ENCODE results near the gene HMGN1.

The HMGN1 gene

GRCh38 chr21:39341249-39341923 lies 7.5 kb downstream of the HMGN1 start:
- H3K27ac ChIP-seq (ENCODE audit: low read depth, low read length) = no peak overlapping the region
- no peak overlapping the region for H3K4me3 ChIP-seq (ENCODE audit: low read length)
- no peaks in the 10 kb centered on the region for H3K4me1 ChIP-seq (ENCODE audit: control insufficient read depth, insufficient read depth, low read length)
- H3K27me3 ChIP-seq (ENCODE audit: control insufficient read depth, insufficient read depth, low read length) = no peaks in the 10 kb centered on the region
- H3K9ac ChIP-seq (ENCODE audit: low read length) = no peak overlapping the region
- H3K36me3 ChIP-seq (ENCODE audit: control insufficient read depth, insufficient read depth, low read length) = peaks cover 6% of the 10 kb centered on the region

DNA sequence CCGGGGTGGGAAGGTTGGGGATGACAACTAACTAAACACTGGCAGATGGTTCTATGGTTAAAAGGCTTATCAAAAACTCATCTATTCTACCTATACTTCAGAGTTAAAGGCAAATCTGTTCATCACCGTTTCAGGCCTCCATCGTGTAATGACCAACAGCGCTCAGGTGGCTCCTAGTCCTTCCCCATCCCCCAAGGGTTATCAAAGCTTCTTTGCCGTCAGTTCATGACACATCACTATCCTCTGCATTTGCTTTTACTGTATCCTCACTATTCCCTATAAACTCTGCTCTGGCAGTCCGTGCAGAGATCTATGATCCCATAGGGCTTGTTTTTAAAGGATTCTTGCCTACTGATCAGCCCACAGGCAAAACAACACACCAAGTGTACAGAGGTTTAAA lies 8.2 kb downstream of the HMGN1 start:
- H3K27ac ChIP-seq (ENCODE audit: low read depth, low read length) = no peak overlapping the region
- H3K9ac ChIP-seq (ENCODE audit: low read length) = no peak overlapping the region
- no peaks in the 10 kb centered on the region for H3K4me1 ChIP-seq (ENCODE audit: control insufficient read depth, insufficient read depth, low read length)
- H3K27me3 ChIP-seq (ENCODE audit: control insufficient read depth, insufficient read depth, low read length) = no peaks in the 10 kb centered on the region
- H3K36me3 ChIP-seq (ENCODE audit: control insufficient read depth, insufficient read depth, low read length) = peaks cover 6% of the 10 kb centered on the region
- H3K4me3 ChIP-seq (ENCODE audit: low read length) = no peak overlapping the region

DNA sequence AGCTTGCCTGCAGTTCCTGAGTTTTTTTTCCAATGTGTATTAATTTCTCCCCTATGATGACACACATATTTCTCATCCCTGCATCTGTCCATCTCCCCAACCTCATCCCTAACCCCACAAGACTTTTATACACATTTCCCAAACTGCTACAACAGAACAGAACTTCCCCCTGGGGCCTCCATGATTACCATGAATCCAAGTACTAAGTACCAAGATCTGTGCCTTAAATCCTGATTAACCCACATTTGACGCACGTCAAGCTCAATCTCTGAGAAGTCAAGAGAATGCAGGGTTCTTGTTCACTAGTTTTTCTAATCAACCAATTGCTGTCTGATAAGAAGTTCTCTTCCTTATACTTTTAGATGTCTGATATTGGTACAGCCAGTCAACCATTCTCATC lies 9.7 kb downstream of the HMGN1 start:
- no peaks in the 10 kb centered on the region for H3K27me3 ChIP-seq (ENCODE audit: control insufficient read depth, insufficient read depth, low read length)
- H3K4me3 ChIP-seq (ENCODE audit: low read length) = no peak overlapping the region
- H3K27ac ChIP-seq (ENCODE audit: low read depth, low read length) = no peak overlapping the region
- H3K9ac ChIP-seq (ENCODE audit: low read length) = no peak overlapping the region
- no peaks in the 10 kb centered on the region for H3K4me1 ChIP-seq (ENCODE audit: control insufficient read depth, insufficient read depth, low read length)
- H3K36me3 ChIP-seq (ENCODE audit: control insufficient read depth, insufficient read depth, low read length) = peaks cover 6% of the 10 kb centered on the region

DNA sequence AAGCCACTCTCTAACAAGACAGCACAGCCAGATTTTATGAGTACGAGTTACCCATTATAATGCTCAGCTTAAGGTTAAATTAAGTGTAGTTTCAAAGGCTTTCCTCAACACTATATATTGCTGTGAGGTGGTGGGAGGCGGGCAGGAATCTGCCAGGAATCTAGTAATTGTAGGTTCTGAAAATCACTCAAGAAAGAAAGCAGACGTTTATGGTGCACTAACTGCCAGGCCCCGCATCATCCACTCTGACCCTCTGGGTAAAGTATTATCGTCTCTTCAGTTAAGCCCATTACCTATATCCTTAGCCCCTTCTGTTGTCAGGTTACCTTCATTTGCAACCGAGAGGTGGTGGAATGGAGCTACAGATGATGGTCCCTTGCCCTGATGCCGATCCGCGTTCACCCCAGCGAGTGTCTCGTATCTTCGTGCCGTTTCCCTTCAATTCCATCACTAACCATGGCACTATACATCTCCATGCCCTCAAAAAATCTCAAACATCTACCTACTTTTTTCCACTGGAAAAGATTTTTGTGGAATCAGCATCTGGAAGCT lies 12.4 kb downstream of the HMGN1 start:
- Histone ChIP-seq H3K4me1 (ENCODE audit: control insufficient read depth, insufficient read depth, low read length) (no peaks in the 10 kb centered on the region), H3K27ac (ENCODE audit: low read depth, low read length) (no peak overlapping the region), H3K9ac (ENCODE audit: low read length) (no peak overlapping the region), H3K27me3 (ENCODE audit: control insufficient read depth, insufficient read depth, low read length) (no peaks in the 10 kb centered on the region), H3K4me3 (ENCODE audit: low read length) (no peak overlapping the region), H3K36me3 (ENCODE audit: control insufficient read depth, insufficient read depth, low read length) (peaks cover under 1% of the 10 kb centered on the region)

GRCh38 chr21:39334611-39335010 lies 14.3 kb downstream of the HMGN1 start:
- no peak overlapping the region for H3K27ac ChIP-seq (ENCODE audit: low read depth, low read length)
- H3K36me3 ChIP-seq (ENCODE audit: control insufficient read depth, insufficient read depth, low read length) = no peaks in the 10 kb centered on the region
- H3K9ac ChIP-seq (ENCODE audit: low read length) = no peak overlapping the region
- H3K4me3 ChIP-seq (ENCODE audit: low read length) = no peak overlapping the region
- H3K27me3 ChIP-seq (ENCODE audit: control insufficient read depth, insufficient read depth, low read length) = no peaks in the 10 kb centered on the region
- no peaks in the 10 kb centered on the region for H3K4me1 ChIP-seq (ENCODE audit: control insufficient read depth, insufficient read depth, low read length)

DNA sequence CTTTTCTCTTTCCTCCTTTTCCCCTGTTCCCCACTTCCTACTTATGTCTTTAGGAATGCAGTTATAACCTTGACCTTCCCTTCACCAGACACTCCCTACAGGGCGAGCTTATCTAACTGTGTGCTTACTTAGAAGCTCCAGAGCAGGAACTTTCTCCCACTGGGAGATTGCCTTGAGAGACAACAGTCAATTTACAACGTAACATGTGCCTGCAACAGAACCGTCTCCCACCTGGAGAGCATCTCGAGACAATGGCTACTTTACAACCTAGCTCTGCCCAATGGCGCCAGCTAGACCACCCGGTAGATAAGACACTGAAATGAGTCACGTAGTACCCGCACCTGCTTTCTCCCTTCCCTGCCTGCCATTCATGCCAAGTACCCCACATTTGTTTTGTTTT lies 16.7 kb downstream of the HMGN1 start:
- no peak overlapping the region for H3K27ac ChIP-seq (ENCODE audit: low read depth, low read length)
- no peaks in the 10 kb centered on the region for H3K4me1 ChIP-seq (ENCODE audit: control insufficient read depth, insufficient read depth, low read length)
- H3K9ac ChIP-seq (ENCODE audit: low read length) = no peak overlapping the region
- H3K27me3 ChIP-seq (ENCODE audit: control insufficient read depth, insufficient read depth, low read length) = no peaks in the 10 kb centered on the region
- H3K36me3 ChIP-seq (ENCODE audit: control insufficient read depth, insufficient read depth, low read length) = no peaks in the 10 kb centered on the region
- H3K4me3 ChIP-seq (ENCODE audit: low read length) = no peak overlapping the region

DNA sequence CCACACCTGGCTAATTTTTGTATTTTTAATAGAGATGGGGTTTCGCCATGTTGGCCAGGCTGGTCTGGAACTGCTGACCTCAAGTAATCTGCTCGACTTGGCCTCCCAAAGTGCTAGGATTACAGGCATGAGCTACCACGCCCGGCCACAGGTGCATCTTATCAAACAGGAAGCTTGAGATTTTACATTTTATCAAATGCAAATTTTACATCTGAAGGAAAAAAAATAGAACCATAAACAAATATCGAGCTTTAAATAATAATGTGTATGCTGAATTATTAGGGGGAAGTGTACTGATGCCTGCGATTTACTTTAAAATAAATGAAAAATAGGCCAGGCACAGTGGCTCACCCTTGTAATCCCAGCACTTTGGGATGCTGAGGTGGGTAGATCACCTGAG lies 18.9 kb downstream of the HMGN1 start:
- Histone ChIP-seq H3K27me3 (ENCODE audit: control insufficient read depth, insufficient read depth, low read length) (no peaks in the 10 kb centered on the region), H3K4me3 (ENCODE audit: low read length) (no peak overlapping the region)

DNA sequence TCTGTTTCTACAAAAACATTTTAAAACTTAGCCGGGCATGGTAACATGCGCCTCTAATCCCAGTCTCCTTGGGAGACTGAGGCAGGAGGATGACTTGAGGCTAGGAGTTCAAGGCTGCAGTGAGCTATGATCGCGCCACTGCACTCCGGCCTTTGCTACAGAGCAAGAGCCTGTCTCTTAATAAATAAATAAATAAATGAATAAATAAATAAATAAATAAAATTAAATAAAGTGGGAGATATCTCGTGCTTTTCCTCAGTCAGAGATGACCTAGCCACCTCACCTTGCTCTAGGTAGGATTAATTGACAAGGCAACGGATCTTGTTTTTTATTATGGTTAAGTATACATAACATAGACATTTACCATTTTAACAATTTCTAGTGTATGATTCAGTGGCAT lies 21.2 kb downstream of the HMGN1 start:
- Histone ChIP-seq H3K4me1 (ENCODE audit: control insufficient read depth, insufficient read depth, low read length) (no peaks in the 10 kb centered on the region), H3K4me3 (ENCODE audit: low read length) (no peak overlapping the region), H3K36me3 (ENCODE audit: control insufficient read depth, insufficient read depth, low read length) (no peaks in the 10 kb centered on the region), H3K27me3 (ENCODE audit: control insufficient read depth, insufficient read depth, low read length) (no peaks in the 10 kb centered on the region), H3K9ac (ENCODE audit: low read length) (no peak overlapping the region), H3K27ac (ENCODE audit: low read depth, low read length) (no peak overlapping the region)

More for the DNA sequence above, 18.9 kb downstream of the HMGN1 start:
- H3K9ac ChIP-seq (ENCODE audit: low read length) = no peak overlapping the region
- H3K4me1 ChIP-seq (ENCODE audit: control insufficient read depth, insufficient read depth, low read length) = no peaks in the 10 kb centered on the region
- H3K36me3 ChIP-seq (ENCODE audit: control insufficient read depth, insufficient read depth, low read length) = no peaks in the 10 kb centered on the region
- no peak overlapping the region for H3K27ac ChIP-seq (ENCODE audit: low read depth, low read length)

DNA sequence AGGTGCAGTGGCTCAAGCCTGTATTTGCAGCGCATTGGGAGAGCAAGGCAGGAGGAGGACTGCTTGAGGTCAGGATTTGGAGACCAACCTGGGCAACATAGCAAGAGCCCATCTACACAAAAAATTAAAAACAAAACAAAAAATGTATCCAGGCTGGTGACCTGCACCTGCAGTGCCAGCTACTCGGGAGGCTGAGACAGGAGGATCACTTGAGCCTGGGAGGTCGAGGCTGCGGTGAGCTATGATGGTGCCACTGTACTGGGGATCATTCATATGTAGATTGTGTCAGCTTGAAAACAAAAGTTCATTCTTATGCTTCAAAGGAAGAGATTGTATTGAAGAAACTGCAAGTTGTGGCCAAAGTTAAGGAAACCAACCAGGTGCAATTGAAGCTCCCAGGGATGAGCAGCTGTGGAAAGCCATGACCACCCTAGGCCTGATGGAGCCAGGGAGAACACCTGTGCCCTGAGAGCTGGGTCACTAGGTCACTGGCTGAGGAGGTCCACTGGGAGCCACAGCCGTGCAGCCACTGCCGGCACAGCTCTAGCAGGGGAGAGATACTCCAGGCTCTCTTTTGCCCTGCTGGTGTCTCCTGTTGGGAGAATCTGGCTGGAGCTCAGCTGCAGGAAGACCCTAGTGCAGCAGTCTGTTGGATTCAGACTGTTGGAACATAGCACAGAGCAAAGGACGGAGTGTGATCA lies 22.1 kb downstream of the HMGN1 start:
- no peak overlapping the region for H3K27ac ChIP-seq (ENCODE audit: low read depth, low read length)
- H3K4me3 ChIP-seq (ENCODE audit: low read length) = no peak overlapping the region
- no peak overlapping the region for H3K9ac ChIP-seq (ENCODE audit: low read length)
- no peaks in the 10 kb centered on the region for H3K27me3 ChIP-seq (ENCODE audit: control insufficient read depth, insufficient read depth, low read length)
- no peaks in the 10 kb centered on the region for H3K4me1 ChIP-seq (ENCODE audit: control insufficient read depth, insufficient read depth, low read length)
- no peaks in the 10 kb centered on the region for H3K36me3 ChIP-seq (ENCODE audit: control insufficient read depth, insufficient read depth, low read length)

DNA sequence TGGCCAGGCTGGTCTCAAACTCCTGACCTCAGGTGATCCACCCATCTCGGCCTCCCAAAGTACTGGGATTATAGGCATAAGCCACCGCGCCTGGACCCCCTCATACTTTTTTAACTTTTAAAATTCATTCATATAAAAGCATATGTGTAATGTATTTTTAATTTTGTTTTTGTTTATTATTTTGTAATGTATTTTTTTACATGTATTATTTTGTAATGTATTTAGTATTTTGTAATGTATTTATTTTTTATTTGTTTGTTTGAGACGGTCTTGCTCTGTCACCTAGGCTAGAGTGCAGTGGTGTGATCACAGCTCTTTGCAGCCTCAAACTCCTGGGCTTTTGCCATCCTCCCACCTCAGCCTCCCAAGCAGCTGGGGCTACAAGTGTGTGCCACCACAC lies 23.4 kb downstream of the HMGN1 start:
- no peak overlapping the region for H3K9ac ChIP-seq (ENCODE audit: low read length)
- H3K27ac ChIP-seq (ENCODE audit: low read depth, low read length) = no peak overlapping the region
- no peaks in the 10 kb centered on the region for H3K4me1 ChIP-seq (ENCODE audit: control insufficient read depth, insufficient read depth, low read length)
- H3K36me3 ChIP-seq (ENCODE audit: control insufficient read depth, insufficient read depth, low read length) = no peaks in the 10 kb centered on the region
- H3K4me3 ChIP-seq (ENCODE audit: low read length) = no peak overlapping the region
- no peaks in the 10 kb centered on the region for H3K27me3 ChIP-seq (ENCODE audit: control insufficient read depth, insufficient read depth, low read length)

DNA sequence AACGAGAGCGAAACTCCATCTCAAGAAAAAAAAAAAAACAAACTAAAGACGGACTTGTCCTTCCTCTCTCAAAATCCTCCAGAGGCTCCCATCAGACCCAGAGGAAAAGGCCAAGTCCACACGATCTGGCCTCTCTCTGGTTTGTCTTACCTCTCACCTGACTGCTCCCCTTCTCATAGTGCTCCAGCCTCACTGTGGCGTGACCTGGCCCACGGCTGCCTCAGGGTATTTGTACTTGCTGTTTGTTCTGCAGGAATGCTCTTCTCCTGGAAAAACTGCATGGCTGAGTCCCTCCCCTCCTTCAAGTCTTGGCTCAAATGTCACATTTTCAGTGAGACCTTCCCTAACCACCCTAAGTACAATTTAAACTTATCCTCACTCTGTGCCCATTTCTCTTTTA lies 27.5 kb downstream of the HMGN1 start:
- Histone ChIP-seq H3K27me3 (ENCODE audit: control insufficient read depth, insufficient read depth, low read length) (no peaks in the 10 kb centered on the region), H3K27ac (ENCODE audit: low read depth, low read length) (no peak overlapping the region), H3K4me3 (ENCODE audit: low read length) (no peak overlapping the region), H3K36me3 (ENCODE audit: control insufficient read depth, insufficient read depth, low read length) (no peaks in the 10 kb centered on the region), H3K9ac (ENCODE audit: low read length) (no peak overlapping the region), H3K4me1 (ENCODE audit: control insufficient read depth, insufficient read depth, low read length) (peaks cover 3% of the 10 kb centered on the region)

GRCh38 chr21:39319814-39320332 lies 29.0 kb downstream of the HMGN1 start:
- H3K27ac ChIP-seq (ENCODE audit: low read depth, low read length) = peak overlapping the region; percentile 67
- H3K27me3 ChIP-seq (ENCODE audit: control insufficient read depth, insufficient read depth, low read length) = no peaks in the 10 kb centered on the region
- no peak overlapping the region for H3K9ac ChIP-seq (ENCODE audit: low read length)
- no peaks in the 10 kb centered on the region for H3K36me3 ChIP-seq (ENCODE audit: control insufficient read depth, insufficient read depth, low read length)
- no peak overlapping the region for H3K4me3 ChIP-seq (ENCODE audit: low read length)
- H3K4me1 ChIP-seq (ENCODE audit: control insufficient read depth, insufficient read depth, low read length) = peaks cover 3% of the 10 kb centered on the region

Measured in rectal smooth muscle tissue (tissue), 1 donor.